GM21423 (cell line): ENCODE data around the gene AREL1.
A peak's percentile ranks its signal among the peaks of the same experiment; 100 is the strongest.

Source experiments
- ATAC-seq: cut with Tn5 transposase; IDR thresholded peaks from one replicate; pipeline ENCODE4 v1.9.1; 2021; ENCODE audit warnings: mild to moderate bottlenecking, moderate library complexity; ENCODE audit not compliant: unreplicated experiment

The AREL1 gene

DNA sequence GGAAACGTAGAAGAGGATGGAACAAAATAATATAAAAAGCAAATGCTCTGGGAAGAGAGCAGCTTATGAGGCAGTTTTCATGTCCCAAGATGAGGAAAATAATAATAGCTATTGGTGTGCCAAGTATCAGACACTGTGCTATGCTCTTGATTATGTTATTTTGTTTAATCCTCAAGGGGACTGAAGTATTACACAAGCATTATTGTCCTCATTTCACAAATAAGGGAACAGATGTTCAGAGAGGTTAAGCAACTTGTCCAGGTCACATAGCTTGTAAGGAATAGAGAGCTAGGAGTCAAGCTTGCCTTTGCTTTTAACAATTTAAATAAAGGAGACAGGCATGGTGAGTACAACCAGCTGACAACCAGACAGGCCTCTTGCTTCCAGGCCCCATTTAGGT lies 73.9 kb downstream of the AREL1 start:
- no peak for ATAC-seq

DNA sequence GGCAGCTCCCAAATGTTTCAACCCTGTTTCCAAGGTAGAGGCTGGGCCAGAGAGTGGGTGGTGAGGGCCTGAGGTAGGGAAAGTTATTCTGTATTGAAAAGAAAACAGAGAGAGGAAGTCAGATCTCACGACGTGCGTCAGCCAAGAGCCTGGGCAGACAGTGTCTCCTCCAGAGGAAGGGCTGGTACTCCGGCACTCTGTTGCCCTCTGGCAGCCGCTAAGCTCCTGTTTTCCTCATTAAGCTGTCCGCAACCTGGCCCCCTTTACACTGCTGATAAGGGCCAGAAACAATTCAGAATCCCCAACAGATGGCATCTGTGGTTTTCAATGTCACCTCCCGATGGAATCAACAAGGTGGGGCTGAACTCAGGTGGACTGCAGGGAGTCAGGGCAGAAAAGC lies 74.8 kb downstream of the AREL1 start:
- ATAC-seq: no peak

DNA sequence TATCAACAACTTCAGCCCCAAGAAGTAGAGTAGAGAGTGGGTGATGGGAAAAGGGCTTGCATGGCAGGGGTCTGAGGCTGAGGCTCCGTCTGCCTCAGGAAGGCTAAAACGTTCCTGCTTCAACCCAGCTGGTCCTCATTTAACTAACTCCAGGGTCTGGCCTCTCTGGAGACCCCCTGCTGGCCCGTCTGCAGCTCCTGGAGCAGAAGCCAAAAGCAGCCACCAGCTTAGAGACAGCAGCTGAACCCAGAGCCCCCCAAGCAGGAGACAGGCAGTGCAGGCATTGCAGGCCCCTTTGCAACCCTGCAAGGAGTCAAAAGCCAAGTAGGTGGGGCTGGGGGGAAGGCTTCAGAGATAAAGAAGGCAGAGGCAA lies 75.7 kb downstream of the AREL1 start:
- no peak for ATAC-seq

DNA sequence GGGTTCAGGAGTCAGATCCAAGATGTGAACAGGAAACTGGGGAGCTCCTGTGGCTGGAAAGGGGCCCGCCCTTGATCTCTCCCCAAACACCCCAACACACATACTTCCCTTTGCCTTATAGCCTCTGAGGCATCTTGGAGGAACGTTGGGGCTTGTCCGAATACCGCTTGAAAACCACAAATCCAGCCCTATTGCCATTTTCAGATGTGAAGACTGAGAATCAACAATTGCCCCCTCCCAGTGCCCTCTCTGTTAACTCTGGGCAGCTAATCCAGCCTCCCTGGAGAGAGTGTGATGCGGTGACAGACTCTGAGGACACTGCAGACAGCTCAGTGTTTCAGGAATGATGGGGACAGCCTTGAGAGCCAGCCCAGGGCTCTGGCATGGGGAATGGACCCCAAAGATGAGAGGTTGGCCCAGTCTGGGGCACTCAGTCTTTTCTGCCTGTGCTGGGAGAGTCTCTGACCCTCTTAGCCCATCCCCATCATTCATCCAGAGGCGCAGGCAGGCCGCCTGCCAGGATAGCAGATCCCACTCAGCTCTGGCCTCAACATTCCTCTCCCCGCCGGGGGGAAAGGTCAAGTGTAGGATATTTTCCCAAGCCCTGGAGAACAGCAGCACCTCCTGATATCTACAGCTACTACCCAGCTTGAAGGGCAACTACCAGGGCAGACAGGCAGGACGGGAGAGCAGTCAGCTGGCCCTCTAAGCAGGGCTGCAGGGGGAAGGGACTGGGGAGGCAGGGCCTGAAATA lies 76.3 kb downstream of the AREL1 start:
- ATAC-seq: no peak

DNA sequence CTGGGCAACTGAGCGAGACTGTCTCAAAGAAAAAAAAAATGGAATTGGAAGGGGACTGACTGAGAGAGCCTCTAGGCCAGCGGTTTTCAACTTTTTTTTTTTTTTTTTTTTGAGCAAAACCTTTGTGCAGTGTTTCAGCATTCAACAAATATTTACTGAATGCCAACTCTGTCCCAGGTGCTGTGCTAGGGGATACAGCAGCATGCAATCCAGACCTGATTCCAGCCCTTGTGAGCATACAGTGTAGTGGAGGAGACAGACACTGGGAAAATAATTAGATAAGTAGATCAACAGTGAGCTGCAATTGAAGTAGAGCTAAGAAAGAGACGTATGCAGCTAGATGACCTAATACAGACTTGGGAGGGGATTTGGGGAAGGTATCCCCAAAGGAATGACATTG lies 77.0 kb downstream of the AREL1 start:
- ATAC-seq: no peak

DNA sequence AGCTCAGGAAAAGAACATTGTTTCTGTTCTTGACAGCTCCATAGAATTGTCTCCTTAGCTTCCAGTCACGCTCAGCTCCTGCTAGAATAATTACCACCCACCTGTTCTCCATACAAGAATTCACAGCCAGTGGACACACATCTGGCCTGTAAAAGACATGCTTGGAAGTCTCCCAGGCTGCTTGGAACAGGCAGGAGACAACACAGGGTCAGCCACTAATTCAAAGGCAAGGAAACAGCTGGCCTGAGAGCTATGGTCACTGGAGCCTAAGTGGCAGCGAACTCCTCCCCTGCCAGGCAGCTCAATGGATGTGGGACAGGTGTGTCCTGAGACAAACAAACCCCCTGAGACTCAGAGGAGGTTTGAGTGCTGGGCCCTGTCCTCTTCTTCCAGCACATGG lies 77.9 kb downstream of the AREL1 start:
- no peak for ATAC-seq

DNA sequence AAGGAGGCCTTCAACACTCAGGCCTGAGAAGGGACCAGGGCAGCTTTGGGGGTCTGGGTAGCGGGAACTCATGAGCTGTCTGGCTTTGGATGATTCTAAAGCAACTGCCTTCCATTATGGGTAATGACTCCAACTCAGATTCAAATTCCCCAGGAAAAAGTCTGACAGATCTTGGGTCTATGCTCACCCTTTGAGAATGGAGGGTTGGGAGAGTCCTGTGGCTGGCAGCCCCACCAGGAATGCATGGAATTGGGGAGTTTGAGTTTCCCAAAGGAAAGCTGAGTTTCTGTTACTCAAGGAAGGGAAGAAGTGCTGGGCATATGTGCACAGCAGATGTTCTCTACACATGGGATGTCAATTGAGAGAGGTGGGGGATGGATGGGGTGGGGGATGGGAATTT lies 78.4 kb downstream of the AREL1 start:
- ATAC-seq: no peak

DNA sequence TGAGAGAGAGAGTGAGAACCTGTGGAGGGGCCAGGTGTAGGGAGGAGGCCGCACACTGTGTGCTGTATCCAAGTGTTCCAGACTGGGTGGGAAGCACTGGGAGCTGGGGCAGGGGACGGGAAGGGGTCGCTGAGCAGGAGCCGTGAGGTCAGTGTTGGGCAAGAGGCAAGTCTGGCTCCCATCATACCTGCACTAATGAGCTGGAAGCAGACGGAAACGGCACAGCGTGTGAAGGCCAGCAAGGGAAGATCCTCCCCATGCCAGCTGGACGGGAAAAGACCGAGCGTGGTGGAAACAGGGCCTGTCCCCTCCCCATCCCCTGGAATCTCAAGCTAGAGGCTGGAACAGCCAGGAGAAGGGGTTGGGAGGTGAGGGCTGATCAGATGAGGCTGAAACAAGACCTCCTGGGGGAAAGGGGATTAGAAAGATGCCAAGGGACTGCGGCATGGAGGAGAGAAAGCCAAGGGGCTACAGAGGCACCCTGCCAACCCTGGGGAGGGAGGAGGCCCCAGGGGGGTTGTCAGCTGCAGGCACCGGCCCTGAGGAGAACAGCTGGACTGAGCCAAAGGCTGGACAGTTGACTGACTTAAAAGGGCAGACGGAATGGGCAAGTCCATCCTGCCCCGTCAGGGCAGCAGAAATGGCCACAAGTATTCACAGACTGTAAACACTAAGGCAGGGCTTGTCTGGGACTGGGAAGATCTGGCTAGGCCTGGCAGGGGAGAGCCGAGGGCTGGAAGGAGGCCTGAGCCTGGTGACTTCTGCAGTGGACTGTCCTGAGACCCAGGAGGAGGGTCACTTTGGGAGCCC lies 81.8 kb downstream of the AREL1 start:
- ATAC-seq: no peak

DNA sequence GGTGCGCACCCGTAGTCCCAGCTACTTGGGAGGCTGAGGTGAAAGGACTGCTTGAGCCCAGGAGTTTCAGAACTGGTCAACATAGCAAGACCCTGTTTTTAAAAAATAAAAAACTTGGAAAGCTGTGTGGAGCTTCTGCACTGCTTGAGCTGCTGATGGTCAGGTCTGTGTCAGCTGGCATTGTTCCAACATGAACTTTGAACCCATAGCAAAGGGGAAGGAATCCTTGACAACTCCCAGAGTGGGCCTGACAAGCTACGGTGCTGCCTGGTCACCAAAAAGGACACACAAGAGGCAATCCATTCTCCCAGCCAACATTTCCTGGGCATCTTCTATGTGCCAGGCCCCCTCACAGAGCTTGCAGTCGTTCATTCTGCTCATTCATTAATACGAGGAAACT lies 84.5 kb downstream of the AREL1 start:
- ATAC-seq: no peak

DNA sequence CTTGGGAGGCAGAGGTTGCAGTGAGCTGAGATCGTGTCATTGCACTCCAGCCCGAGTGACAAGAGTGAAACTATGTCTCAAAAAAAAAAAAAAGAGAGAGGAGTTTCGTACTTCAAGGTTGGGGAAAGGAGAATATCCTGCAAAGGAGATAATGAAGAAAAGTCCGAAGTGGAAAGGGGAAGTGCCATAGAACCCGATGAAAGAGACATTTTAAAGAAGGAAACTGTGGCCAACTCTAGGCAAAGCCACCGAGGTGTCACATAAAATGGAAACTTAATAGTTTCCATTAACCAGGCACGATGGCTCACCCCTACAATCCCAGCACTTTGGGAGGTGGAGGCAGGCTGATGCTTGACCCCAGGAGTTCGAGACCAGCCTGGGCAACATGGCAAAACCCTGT lies 85.8 kb downstream of the AREL1 start:
- ATAC-seq: no peak

DNA sequence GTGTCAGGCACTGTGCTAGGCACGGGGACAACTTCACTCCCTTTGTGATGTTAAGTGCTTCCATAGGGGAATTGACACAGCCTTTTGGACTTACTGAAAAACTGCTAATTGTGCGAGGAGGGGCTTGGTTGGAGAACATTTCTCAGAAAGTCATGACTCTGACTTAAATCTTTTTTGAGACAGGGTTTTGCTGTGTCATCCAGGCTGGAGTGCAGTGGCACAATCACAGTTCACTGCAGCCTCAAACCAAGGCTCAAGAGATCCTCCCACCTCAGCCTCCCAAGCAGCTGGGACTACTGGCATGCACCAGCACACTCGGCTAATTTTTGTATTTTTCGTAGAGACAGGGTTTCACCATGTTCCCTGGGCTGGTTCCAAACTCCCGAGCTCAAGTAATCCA lies 90.6 kb downstream of the AREL1 start:
- ATAC-seq: no peak

DNA sequence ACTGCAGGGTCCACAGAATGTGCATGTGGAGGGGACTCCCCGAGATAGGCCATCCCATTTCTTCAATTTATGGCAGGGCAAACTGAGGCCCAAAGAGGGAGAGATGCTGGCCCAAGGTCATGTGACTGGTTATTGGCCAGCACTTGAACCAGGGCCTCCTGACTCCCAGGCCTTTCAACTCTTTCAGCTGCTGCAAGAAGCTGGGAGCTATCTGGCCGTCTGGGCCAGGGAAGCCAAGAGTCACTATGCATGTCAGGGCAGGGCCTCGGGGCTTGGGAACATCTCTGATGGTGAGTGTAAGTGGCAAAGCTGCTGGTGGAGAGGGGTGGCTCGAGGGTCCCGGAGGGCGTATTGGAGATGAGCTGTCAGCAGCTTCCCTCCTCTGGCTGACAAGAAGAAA lies 91.3 kb downstream of the AREL1 start:
- ATAC-seq: no peak

DNA sequence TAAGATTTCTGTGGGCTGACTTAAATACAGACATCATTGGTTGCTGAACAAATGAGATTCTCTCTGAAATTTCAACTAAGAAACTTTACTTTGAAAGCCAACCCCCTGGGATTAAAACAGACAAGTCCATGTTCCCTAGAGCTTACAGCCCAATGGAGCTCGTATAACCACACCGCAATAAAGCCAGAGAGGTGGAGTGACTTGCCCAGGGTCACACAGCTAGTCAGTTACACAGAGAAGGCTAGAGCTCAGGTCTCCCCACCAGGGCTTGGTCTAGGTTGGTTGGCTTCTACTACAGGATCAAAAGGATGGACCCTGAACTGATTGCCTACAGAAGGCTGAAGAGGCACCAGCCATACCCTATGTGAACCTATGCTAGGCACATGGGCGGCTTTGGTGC lies 92.0 kb downstream of the AREL1 start:
- ATAC-seq: no peak

DNA sequence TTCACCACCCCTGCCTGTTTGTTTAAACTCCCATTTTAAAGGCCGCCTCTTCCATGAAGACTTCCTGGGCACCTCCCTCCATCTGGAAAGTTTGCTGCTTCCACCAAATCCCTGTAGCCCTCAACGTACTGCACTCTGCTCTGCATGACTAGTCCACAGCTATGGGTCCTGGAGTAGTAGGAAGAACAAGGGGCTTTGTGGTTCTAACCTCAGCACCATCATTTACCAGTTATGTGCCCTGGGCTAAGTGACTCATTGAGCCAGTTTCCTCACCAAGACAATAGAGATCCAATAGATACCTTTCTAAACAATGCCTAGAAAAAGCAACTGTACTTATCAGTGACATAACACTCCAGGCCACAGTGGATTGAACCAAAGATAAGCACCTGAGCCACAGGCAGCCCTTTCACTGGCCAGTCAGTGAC lies 92.4 kb downstream of the AREL1 start:
- ATAC-seq: no peak

DNA sequence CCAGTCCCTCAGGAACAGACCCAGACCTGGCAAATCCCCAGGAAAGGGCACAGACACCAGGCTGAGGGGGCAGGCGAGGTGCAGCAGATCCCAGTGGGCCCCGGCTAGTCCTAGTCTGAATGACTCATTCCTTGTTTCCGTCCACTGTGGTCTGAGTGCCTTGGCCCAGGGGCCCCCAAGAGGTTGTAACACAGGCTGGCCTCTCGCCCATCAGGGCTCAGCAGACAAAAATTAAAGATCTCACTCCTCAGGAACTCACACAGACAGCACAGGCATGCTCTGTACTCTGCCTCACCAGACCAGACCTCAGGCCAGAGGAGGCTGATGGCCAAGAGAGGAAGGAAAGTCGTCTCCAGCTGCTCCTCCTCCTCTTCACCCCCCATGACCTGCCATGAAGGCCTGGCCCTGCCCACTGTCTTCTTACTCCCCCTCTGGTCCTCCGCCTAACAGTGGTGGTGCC lies 93.2 kb downstream of the AREL1 start:
- no peak for ATAC-seq

DNA sequence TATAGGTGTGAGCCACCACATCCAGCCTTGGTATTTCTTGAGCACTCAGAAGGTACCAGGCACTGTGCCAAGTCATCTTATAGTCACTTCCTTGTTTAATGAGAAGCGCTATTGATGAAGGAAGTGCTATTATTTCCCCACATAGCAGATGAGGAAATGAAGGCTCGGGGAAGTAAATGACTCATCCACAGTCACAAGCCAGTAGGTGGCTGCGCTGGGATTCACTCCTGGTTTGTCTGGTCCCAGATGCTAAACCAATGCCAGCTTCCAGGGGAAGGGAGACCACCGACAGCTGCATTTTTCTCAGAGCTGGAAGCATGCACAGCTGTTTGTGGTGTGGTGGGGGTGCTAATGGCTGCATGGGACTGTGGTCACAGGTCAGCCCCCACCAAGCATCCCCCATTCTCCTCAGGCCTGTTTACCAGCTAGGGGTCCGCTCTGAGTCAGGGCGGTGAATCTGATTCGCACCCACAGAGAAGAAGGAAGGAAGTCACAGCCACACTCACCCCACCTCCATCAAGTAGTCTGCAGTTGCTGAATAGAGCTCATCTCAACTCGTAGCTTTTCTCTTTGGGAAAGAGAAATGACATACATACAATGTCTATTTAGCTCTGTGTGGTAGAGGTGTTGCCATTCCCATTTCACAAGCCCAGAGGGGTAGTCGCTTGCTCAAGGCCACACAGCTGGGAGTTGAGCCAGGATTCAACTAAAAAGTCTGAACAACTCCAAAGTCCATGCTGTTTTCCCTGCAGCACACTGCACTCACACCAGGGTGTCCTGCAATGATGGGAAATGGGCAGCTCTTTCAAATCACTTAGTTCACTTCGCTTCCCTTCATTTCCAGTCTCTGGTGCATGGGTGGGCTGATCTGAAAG lies 94.6 kb downstream of the AREL1 start:
- ATAC-seq: peak; percentile 42

DNA sequence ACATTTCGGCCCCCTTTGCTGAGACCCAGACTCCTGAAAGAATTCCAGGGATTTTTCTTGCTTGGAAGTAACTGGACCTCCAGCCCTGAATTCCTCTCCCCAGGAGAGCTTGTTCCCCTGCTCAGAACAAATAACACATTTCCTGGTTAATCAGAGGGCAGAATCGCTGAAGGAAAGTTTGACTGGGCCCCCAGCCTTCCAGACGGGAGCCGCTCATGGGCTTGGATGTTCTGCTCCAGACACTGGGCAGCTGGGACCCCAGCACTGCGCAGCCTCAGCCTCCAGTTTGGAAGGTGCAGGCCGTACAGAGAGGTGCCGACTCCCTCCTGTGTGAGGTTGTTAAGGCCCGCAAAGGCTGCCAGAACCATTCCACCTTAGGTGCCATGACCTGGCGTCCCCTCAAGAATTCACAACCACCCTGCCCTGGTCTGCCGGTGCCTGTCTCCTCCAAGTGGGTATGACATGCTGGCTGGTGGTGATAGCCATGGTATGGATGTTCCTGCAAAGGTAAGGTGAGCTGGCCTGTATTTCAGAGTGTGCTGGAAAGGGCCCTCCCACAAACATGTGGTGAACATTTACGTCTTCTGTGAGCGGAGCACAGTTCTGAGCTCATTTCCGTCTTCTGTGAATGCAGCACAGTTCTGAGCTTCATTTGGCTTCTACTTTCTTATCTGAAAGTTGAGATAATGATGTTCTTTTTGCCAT lies 95.7 kb downstream of the AREL1 start:
- ATAC-seq: no peak

DNA sequence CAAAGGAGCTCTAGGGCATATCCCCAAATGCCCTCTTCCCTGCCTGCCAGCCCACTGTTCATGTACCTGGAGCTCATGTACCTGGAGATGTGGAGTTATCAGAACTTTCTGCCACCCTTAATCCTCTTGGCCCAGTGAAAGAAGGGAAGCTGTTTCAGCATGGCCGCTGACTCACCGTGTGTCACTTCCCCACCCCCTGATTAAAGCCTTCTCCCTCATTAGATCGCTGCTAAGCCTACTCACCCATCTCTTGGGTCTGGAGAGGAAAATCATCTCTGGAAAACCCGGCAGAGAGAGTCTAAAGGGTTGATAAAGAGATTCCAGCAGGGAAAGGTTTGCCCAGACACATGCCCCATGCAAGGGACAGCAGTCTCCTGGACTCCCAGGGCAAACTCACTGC lies 96.4 kb downstream of the AREL1 start:
- no peak for ATAC-seq

DNA sequence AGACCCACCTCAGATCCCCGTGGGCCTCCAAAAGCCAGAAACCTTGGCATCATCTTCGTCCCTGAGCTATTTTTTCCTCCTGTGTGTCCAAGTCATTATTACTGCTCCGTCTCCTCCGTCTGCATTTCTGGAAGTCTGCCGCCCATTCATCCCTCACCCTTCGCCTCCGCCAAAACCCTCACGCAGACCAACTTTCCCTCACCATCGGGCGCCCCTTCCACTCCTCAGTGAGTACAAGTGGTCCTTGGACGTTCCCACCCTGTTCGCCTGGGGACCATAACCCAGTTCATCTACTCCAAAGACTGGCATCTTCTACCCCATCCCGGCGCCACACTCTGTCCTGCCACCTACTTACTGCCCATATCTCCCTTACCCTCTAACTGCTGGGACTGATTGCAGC lies 97.1 kb downstream of the AREL1 start:
- no peak for ATAC-seq

DNA sequence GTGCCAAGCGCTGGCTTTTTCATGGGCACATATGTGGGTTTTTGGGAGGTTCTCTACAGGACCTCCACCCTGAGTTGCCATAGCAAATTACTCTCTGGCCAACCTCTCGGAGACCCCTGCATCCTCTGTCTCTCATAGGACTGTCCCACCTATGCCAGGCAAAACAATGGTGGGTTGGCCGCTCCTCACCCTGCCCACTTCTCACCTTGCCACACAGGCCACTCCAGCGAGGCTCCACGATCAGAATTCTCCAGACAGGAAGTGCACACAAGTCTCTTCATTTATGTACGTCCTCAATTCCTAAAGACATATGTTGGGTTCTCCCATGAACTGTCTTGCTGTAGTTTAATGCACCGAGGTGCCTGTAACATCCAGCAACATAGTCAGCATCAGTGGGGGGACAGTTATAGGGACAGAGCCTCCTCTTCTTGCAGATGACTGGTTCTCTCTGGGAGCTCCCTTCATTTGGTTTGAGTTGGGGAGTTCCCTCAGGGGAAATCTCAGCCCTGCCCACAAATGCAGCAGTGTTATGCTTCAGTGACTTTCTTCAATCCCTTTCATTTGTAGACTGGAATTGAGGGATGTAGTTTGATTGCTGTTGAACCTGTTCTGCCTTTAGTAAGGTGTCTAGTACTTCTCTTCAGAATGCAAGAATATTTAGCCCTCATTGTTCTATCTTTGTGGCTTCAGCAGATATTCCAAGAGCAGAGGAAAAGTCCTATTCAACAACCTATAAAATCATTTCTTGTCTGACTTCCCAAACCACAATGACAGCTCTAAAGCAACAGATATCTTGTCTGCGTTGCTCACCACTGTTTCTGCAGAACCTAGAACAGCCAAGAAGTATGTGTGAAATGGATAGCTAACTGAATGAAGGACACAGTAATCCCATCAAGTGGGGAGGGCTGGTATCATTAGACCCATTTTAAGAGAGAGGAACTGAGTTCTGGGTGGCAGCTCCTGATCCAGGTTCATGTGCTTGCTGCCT lies 98.1 kb downstream of the AREL1 start:
- no peak for ATAC-seq
